Right lobe of liver (tissue), 4 donors: ENCODE data around the gene RAB36.

Experiments
- CTCF ChIP-seq, 4 donors: fragments of 200-600 bp in 3 of 4; fragments of 450-650 bp in 1 of 4; IDR thresholded peaks; one replicate each; pipeline versions ENCODE4 v1.5.1 to v1.8.0; 2016 to 2022; ENCODE audit warnings: antibody characterized with exemption in 4 of 4, mild to moderate bottlenecking in 2 of 4
- POLR2A ChIP-seq: fragments of 450-650 bp; IDR thresholded peaks from one replicate; pipeline ENCODE4 v1.6.1; 2017; ENCODE audit warnings: antibody characterized with exemption, mild to moderate bottlenecking
- donor health status: DM: no; HTN: no; CAD: no.
- donor health status: DM: no; HTN: no; CAD: no.
- donor health status: DM: no; HTN: yes; CAD: no.

- TF ChIP-seq CTCF (IDR thresholded peaks at IDR 0.05) (no peak), POLR2A (no peak)
These were observed 6.5 kb upstream of the RAB36 start for GRCh38 chr22:23138584-23139435.
